RPMI7951 (cell line): ENCODE data around the gene POGLUT3. TPM values are rescaled to one million over a fixed set of nuclear protein-coding genes. Genes with fewer than 3 reads are reported as not detected.

ENCODE experiments used
- total RNA-seq: library from RNA; depleted of rRNA; stranded (reverse); fragments of >200 nt; shearing (Covaris generic); gene quantifications from 2 replicates; pipeline ENCODE4 v1.2.3, GENCODE V29; 2014; rRNA removed

The POGLUT3 gene
- total RNA-seq, 1 experiment from 2014 or later = 71.5 TPM

Other genes starting within 250 kb of the POGLUT3 start
- gene C11orf65, start 30.9 kb downstream of the POGLUT3 start, total RNA-seq = 0.10 and 0.24 TPM in 2 replicates
- gene EXPH5, start 95.4 kb upstream of the POGLUT3 start, total RNA-seq = 0.10 and 0.12 TPM in 2 replicates
- gene DDX10, start 166.7 kb upstream of the POGLUT3 start, total RNA-seq = 25.1 and 26.8 TPM in 2 replicates